Hepatocyte (in vitro differentiated cells): ENCODE data around the gene RNF149. TPM values are rescaled to one million over a fixed set of nuclear protein-coding genes. Genes with fewer than 3 reads are reported as not detected.
"Not testable (repeated sequence)": the region's sequence is repeated elsewhere in the genome, so short reads cannot be mapped to it uniquely, and the experiment has no call there.

Source experiments
- DNase-seq: peaks from one replicate; pipeline ENCODE4 v3.0.0-alpha.2; 2016; ENCODE audit warnings: low spot score
- H2AFZ ChIP-seq: fragments of 200-600 bp; sonication (generic); 2 replicates; pipeline ENCODE4 v1.6.0; 2016; ENCODE audit warnings: antibody characterized with exemption, mild to moderate bottlenecking
- H3K27ac ChIP-seq: fragments of 200-600 bp; sonication (generic); 2 replicates; pipeline ENCODE4 v1.5.1; 2016; ENCODE audit warnings: mild to moderate bottlenecking
- H3K27me3 ChIP-seq: fragments of 200-600 bp; sonication (generic); 2 replicates; pipeline ENCODE4 v1.6.1; 2016
- H3K36me3 ChIP-seq: fragments of 200-600 bp; sonication (generic); replicated peaks from 2 replicates; pipeline ENCODE4 v1.5.1; 2016; ENCODE audit warnings: low read depth; ENCODE audit not compliant: insufficient read depth
- H3K4me1 ChIP-seq: fragments of 200-600 bp; sonication (generic); 2 replicates; pipeline ENCODE4 v1.5.1; 2016; ENCODE audit warnings: mild to moderate bottlenecking, moderate library complexity; ENCODE audit not compliant: insufficient read depth
- H3K4me2 ChIP-seq: fragments of 200-600 bp; sonication (generic); 2 replicates; pipeline ENCODE4 v1.6.0; 2016
- H3K4me3 ChIP-seq: fragments of 200-600 bp; sonication (generic); 2 replicates; pipeline ENCODE4 v1.5.1; 2016; ENCODE audit warnings: mild to moderate bottlenecking
- H3K79me2 ChIP-seq: fragments of 200-600 bp; sonication (generic); 2 replicates; pipeline ENCODE4 v1.6.0; 2017; ENCODE audit warnings: mild to moderate bottlenecking
- H3K9me2 ChIP-seq: fragments of 200-600 bp; sonication (generic); replicated peaks from 2 replicates; pipeline ENCODE4 v1.6.0; 2017; ENCODE audit warnings: mild to moderate bottlenecking; ENCODE audit not compliant: insufficient read depth
- H3K9me3 ChIP-seq: fragments of 200-600 bp; sonication (generic); 2 replicates; pipeline ENCODE4 v1.5.1; 2016; ENCODE audit warnings: low read depth, mild to moderate bottlenecking
- H4K20me1 ChIP-seq: fragments of 200-600 bp; sonication (generic); 2 replicates; pipeline ENCODE4 v1.6.0; 2016; ENCODE audit warnings: mild to moderate bottlenecking; ENCODE audit not compliant: insufficient read depth, poor library complexity, severe bottlenecking
- CTCF ChIP-seq: fragments of 200-600 bp; sonication (generic); IDR thresholded peaks from 2 replicates; pipeline ENCODE4 v1.5.1; 2016; ENCODE audit warnings: antibody characterized with exemption, mild to moderate bottlenecking; ENCODE audit not compliant: poor library complexity
- EZH2 ChIP-seq: fragments of 200-600 bp; sonication (generic); IDR thresholded peaks from 2 replicates; pipeline ENCODE4 v1.6.1; 2016; ENCODE audit warnings: antibody characterized with exemption, mild to moderate bottlenecking, borderline replicate concordance
- EZH2phosphoT487 ChIP-seq: fragments of 200-600 bp; sonication (generic); IDR thresholded peaks from one replicate; pipeline ENCODE4 v1.6.1; 2018; ENCODE audit warnings: antibody characterized with exemption, mild to moderate bottlenecking, low read depth, moderate library complexity; ENCODE audit not compliant: unreplicated experiment, severe bottlenecking
- WGBS: methylation state at CpG from one replicate; pipeline ENCODE4 v1.1.6; 2016; ENCODE audit warnings: low lambda C conversion rate; ENCODE audit errors: missing lambda C conversion rate; 5-methylcytosine and 5-hydroxymethylcytosine counted together
- polyA plus RNA-seq: library from polyadenylated mRNA; unstranded; fragments of >200 nt; fragmentation: Nextera tagmentation; extraction: Ambion mirVana; gene quantifications from 2 replicates; pipeline ENCODE4 v1.2.1, GENCODE V29; 2016
- total RNA-seq: library from RNA; depleted of rRNA; stranded (reverse); fragments of >200 nt; gene quantifications from 2 replicates; pipeline ENCODE4 v1.2.3, GENCODE V29; 2014

The RNF149 gene
- total and polyA plus RNA-seq, 2 experiments from 2014 or later: 60.7 to 64.6 TPM

- H3K27me3 ChIP-seq, H3K9me3 ChIP-seq, H3K79me2 ChIP-seq, H3K36me3 ChIP-seq, H4K20me1 ChIP-seq, H3K9me2 ChIP-seq, H2AFZ ChIP-seq, H3K4me3 ChIP-seq, DNase-seq, H3K4me2 ChIP-seq: not testable (repeated sequence)
- WGBS: 93% methylated on average over 12 of the region's 12 CpGs
- H3K4me1 ChIP-seq: peaks cover 15% of the 10 kb centered on the region
- H3K27ac ChIP-seq: peak overlapping the region; percentile 67
These were observed 63.6 kb downstream of the RNF149 start for GRCh38 chr2:101244899-101245298.

GRCh38 chr2:101244373-101244772, 64.1 kb downstream of the RNF149 start:
- not testable (repeated sequence) for H3K4me3 ChIP-seq, H3K4me2 ChIP-seq, H2AFZ ChIP-seq, H3K27ac ChIP-seq, H4K20me1 ChIP-seq, H3K9me3 ChIP-seq, H3K27me3 ChIP-seq, H3K79me2 ChIP-seq, H3K9me2 ChIP-seq, H3K36me3 ChIP-seq, DNase-seq
- WGBS: 77% methylated on average over 4 of the region's 4 CpGs
- peaks cover 15% of the 10 kb centered on the region for H3K4me1 ChIP-seq

DNA sequence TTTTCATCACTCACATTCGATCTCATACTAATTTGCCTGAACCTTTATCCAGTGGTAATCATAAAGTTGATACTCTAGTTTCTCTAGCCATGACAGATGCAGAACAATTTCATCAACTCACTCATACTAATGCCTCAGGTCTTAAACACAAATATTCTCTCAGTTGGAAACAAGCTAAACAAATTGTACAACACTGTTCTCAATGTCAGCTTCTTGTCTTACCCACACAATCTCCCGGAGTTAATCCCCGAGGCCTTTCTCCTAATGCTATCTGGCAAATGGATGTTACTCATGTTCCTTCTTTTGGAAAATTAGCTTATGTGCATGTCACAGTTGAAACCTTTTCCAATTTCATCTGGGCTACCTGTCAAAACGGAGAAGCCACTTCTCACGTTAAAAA, 67.3 kb downstream of the RNF149 start:
- Histone ChIP-seq H3K27me3 (no peaks in the 10 kb centered on the region), H2AFZ (no peak overlapping the region), H3K79me2 (no peaks in the 10 kb centered on the region), H3K4me2 (no peak overlapping the region), H3K27ac (peak overlapping the region; percentile 85), H3K4me1 (peaks cover 19% of the 10 kb centered on the region), H3K9me3 (no peaks in the 10 kb centered on the region), H3K36me3 (no peaks in the 10 kb centered on the region), H4K20me1 (no peaks in the 10 kb centered on the region), H3K4me3 (no peak overlapping the region), H3K9me2 (no peaks in the 10 kb centered on the region)
- DNase-seq: no peak
- WGBS: 71% methylated on average over 5 of the region's 5 CpGs
- TF ChIP-seq EZH2 (no peak), EZH2phosphoT487 (no peak), CTCF (no peak)

DNA sequence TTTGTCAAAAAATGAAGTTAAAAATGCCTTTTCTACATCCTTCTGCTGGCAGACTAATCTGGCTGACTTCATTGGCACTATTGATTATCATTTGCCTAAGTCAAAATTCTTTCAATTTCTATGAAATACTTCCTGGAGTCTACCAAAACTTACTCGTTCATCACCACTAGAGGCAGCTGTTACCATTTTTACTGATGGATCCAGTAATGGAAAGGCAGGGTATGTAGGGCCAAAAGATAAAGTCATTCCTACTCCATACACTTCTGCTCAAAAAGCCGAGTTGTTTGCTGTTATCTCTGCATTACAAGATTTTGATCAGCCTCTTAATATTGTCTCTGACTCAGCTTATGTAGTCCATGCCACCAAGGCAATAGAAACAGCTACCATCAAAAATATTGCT, 67.8 kb downstream of the RNF149 start:
- TF ChIP-seq CTCF: peak; percentile 40
- H3K4me3 ChIP-seq, H4K20me1 ChIP-seq, H3K9me2 ChIP-seq, H3K36me3 ChIP-seq, H3K27me3 ChIP-seq, DNase-seq, H3K9me3 ChIP-seq, H3K79me2 ChIP-seq: not testable (repeated sequence)
- Histone ChIP-seq H3K4me1 (peaks cover 19% of the 10 kb centered on the region), H3K27ac (peak overlapping the region; percentile 85), H2AFZ (peak overlapping the region; percentile 11), H3K4me2 (peak overlapping the region; percentile 61)
- WGBS: 14% methylated on average over 2 of the region's 2 CpGs

DNA sequence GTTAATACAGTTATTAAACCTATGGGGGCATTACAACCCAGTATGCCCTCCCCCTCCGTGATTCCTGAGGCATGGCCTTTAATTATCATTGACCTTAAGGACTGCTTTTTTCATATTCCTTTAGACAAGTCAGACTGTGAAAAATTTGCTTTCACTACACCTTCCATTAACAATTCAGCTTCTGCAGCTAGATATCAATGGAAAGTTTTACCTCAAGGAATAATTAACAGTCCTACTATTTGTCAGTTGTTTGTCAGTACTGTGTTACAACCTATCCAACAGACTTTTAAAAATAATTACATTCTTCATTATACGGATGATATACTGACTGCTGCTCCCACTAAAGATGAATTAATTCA, 68.8 kb downstream of the RNF149 start:
- H3K36me3 ChIP-seq, H3K27me3 ChIP-seq, H3K4me3 ChIP-seq, H4K20me1 ChIP-seq, H3K9me2 ChIP-seq, DNase-seq, H3K9me3 ChIP-seq, H3K79me2 ChIP-seq: not testable (repeated sequence)
- 50% methylated on average over 2 of the region's 2 CpGs for WGBS
- peak overlapping the region; percentile 85 for H3K27ac ChIP-seq
- H2AFZ ChIP-seq: peak overlapping the region; percentile 11
- peaks cover 19% of the 10 kb centered on the region for H3K4me1 ChIP-seq
- H3K4me2 ChIP-seq: peak overlapping the region; percentile 61
